HS-27A (cell line): ENCODE results near the gene RETREG1.
"Not testable (repeated sequence)": the region's sequence is repeated elsewhere in the genome, so short reads cannot be mapped to it uniquely, and the experiment has no call there.

Source experiments
- DNase-seq: peaks from one replicate; pipeline ENCODE4 v3.0.0-alpha.2; 2012; ENCODE audit warnings: low read depth, missing footprints

Gene RETREG1

DNA sequence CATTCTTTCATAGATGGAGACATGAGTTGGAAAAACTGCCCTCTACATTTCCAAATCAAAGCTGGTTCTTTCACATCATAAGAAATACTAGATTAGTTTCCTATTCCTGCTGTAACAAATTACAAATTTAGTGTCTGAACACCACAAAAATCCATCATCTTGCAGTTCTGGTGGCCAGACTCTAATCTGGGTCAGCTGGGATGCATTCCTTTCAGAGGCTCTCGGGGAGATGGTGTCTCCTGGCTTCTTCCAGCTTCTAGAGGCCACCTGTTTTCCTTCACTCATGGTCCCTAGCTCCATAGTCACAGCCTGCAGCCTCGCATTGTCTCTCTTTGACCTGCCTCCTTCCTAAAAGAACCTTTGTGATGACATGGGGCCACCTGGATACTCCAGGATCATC lies 65.2 kb downstream of the RETREG1 start:
- DNase-seq = no peak

DNA sequence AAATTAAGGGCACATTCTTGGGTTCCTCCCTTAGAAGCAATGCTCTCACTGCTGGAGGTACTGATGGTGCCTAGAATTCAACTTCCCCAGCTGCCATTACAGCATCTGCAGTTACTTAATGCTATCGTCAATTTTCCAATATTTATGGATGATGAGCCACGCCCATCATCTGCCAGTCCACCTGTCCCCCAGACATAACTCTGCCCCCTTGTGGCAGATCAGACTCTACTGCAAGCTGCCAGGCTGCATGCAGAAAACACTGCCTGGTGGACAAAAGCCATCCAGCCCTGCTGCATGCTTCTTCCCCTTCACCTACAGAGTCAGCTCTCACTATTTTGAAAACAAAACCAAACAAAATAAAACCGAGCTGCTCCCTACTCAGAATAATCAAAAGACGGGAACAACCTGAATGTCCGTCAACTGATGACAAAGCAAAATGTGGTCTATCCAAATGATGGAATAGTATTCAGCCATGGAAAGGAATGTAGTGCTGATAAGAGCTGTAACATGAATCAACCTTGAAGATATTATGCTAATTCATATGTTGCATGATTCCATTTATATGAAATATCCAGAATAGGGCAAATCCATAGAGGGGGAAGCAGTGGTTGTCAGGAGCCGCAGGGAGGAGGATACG lies 66.4 kb downstream of the RETREG1 start:
- no peak for DNase-seq

- no peak for DNase-seq
These were observed 67.1 kb downstream of the RETREG1 start for GRCh38 chr5:16549491-16550206.

- DNase-seq = no peak
These were observed 68.0 kb downstream of the RETREG1 start for GRCh38 chr5:16548812-16549211.

GRCh38 chr5:16548115-16548514 lies 68.7 kb downstream of the RETREG1 start:
- no peak for DNase-seq

DNA sequence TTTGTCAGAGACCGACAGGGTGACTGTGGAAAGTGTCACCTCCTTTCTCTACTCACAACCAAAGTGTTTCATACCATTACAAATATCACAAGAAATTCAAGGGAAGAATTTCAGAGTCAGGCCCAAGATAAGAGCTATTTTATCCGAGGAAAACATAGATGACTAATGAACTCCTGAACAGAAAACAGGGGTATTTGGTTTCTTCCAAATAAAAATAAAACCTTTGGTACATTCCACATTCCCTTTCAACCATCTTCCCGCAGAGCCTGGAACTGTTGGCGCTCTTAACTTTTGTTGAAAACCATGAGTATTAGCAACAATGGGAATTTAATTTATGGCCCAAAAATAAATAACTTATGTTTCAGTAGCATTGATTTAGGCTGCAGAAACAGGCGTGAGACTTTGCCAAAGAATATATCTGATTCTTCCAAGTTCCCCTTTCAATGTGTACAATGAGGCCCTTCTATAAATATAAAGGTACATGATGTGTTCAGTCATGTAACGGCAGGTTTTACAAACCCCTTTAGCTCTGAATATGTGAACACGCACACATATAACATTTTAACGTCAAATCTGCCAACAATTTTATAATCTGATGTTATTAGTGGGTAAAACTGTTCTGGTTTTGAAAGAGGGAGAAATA lies 69.5 kb downstream of the RETREG1 start:
- DNase-seq = no peak

DNA sequence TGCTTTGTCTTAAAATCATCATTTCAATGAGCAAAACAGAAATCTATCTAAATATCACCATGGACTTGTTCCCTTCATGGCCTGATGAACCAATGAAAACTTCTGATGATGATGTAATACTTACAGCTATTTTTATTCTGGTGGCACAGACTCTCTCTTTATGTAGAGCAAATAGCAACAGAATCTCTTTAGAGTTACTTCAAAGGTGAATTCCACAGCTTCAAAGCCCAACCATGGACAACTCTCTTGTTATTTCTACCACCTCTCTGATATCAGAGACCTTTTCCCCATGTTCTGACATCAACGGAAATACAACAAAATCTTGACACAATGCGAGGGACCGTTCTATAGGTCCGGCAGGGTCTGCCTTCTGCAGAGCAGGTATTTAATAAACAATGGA lies 70.1 kb downstream of the RETREG1 start:
- no peak for DNase-seq

- no peak for DNase-seq
These were observed 72.0 kb downstream of the RETREG1 start for GRCh38 chr5:16544607-16545374.

DNA sequence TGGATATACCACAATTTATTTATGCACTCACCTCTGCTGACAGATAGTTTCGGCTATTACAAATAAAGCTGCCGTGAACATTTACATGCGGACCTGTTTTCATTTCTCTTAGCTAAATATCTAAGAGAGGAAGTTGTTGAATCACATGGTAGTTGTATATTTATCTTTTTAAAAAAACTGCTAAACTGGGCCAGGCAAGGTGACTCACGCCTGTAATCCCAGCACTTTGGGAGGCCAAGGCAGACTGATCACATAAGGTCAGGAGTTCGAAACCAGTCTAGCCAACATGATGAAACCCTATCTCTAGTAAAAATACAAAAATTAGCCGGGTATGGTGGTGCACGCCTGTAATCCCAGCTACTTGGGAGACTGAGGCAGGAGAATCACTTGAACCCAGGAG lies 73.6 kb downstream of the RETREG1 start:
- not testable (repeated sequence) for DNase-seq

GRCh38 chr5:16542236-16542635 lies 74.6 kb downstream of the RETREG1 start:
- no peak for DNase-seq

GRCh38 chr5:16541592-16541991 lies 75.2 kb downstream of the RETREG1 start:
- DNase-seq = not testable (repeated sequence)

DNA sequence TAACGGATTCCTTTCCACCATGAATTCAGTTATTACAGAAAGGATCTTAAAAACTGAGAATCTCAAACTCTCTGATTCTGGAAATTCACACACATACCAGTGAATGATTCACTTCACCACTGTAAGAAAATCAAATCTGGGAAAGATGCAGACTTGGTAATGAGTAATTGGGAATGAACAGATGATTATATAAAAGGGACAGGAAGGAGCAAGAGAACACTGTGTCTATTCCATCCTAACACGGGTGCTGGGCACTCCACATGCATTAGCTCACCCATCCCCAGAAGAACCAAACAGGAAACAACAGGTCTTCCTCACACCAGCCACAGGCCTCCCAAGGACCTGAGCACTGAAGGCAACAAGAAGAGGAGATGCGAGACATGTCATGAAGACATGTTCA lies 76.4 kb downstream of the RETREG1 start:
- DNase-seq = peak; percentile 38

DNA sequence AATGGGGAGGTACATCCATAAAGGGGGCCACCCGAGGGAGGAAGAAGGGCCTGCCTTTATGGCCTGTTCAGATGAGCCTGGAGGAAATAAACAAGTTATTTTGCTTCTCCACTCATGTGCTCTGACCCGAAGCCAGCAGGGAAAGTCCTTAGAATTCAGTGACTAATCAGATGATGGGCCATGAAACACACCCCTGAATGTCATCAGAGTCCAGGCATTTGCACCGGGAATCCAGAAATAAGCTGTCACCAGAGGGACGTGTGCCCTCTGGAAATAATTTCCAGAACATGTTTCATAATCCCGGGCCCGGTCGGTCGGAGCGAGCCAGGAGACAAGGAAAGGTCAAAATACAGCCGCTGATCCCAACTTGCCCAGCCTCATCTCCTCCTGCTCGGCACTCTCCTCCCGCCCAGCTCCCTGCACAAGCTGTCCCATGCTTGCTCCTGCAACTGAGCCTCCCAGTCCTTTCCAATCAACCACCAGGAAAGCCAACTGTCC lies 77.6 kb downstream of the RETREG1 start:
- peak; percentile 51 for DNase-seq

DNA sequence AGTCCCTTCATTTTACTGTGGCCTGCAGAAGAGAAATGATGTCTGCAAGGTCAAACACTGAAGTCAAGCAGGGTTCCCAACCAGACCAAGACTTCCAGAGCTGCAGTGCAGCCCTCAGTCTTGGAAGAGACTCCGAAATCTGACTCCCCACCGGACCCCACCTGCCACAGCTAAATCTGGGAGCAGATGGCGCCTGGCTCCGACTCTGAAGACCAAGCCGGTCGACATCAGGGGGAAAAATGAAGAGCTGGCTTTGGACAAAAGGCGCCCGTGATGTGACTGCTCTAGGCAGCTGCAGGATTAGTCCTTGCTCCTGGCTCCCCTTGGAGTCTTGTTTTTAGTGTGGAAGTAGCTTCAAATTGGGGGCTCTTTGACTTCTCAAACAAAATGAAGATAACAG lies 78.8 kb downstream of the RETREG1 start:
- DNase-seq = no peak

GRCh38 chr5:16536818-16537217 lies 80.0 kb downstream of the RETREG1 start:
- no peak for DNase-seq

DNA sequence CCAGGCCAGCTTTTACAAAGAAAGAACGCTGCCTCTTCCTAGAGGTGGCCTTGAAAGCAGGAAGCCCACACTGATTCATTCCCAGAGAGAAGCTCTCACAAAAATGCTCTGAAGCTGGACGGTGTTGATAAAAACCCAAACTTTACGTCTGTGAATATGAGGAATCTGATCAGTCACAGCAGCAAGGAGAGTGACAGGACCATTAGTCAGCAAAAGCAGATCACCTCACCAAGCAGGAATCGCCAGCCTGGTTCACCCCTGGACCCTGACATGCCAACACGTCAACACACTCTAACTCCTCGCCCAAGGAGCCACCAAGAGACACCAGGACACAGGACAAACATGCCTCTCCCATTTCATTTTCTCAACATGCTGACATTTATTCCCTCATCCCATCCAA lies 80.6 kb downstream of the RETREG1 start:
- peak; percentile 30 for DNase-seq

DNA sequence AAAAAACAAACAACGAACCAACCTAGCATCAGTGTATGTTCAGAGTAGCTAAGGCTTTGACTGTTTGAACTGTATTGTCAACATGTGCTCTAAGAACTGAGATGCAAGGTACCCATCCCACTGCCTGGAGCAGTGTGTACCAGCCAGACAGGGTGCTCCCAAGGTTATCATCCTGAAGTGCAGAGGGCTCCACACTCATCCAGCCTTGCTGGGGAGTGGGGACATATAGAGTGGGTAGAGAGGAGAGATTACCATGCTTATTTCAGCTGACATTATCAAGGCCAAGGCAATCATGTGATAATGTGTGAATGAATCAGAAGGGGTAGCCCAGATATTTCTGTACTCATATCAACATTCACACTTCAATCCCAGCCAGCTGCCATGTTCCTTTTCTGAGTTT lies 82.5 kb downstream of the RETREG1 start:
- no peak for DNase-seq

- no peak for DNase-seq
These were observed 85.6 kb downstream of the RETREG1 start for GRCh38 chr5:16531063-16531648.

DNA sequence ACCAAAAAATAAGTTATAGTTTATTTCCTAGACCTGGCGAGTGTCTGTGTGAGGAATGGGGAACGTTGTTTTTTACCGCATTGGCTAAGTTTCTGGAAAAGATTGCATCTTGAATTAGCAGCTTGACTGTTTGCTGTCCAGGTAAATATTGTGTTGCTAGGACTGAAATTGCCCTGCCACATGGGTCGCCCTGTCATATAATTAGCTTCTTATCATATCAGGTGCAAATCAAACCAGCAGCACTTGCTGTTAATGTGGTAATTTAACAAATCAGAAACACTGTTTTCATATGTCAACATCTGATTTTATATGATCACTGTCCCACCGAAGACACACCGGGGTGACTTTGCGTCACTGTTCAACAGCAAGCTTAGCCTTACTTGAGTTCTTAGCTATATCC lies 87.5 kb downstream of the RETREG1 start:
- DNase-seq = no peak

- no peak for DNase-seq
These were observed 88.3 kb downstream of the RETREG1 start for GRCh38 chr5:16528382-16529110.

- DNase-seq = no peak
These were observed 91.1 kb downstream of the RETREG1 start for GRCh38 chr5:16525651-16526050.
